ENCODE measurements around the gene ATAD5. TPM values are rescaled to one million over a fixed set of nuclear protein-coding genes. Genes with fewer than 3 reads are reported as not detected.

The ATAD5 gene
- polyA plus RNA-seq, 1 donor from 2014 or later: 6.3 TPM

GRCh38 chr17:30832438-30833124 lies 815 bp downstream of the ATAD5 start:
- H3K27ac ChIP-seq (ENCODE audit: low read length): no peak overlapping the region
- H3K4me2 ChIP-seq (ENCODE audit: low read length): peak overlapping the region; percentile 97
- no peak for TF ChIP-seq TAF1 (IDR thresholded peaks at IDR 0.05; ENCODE audit: low read depth)
- TF ChIP-seq RAD21 (conservative IDR thresholded peaks at IDR 0.05): no peak
- TF ChIP-seq SMC3 (conservative IDR thresholded peaks at IDR 0.05; ENCODE audit: poor library complexity): no peak
- no peak for TF ChIP-seq MXI1 (conservative IDR thresholded peaks at IDR 0.05; ENCODE audit: poor library complexity, severe bottlenecking)

GRCh38 chr17:30838202-30838807 lies 6.5 kb downstream of the ATAD5 start:
- no peaks in the 10 kb centered on the region for H3K36me3 ChIP-seq (ENCODE audit: insufficient read depth, low read length)
- no peak overlapping the region for H3K9ac ChIP-seq (ENCODE audit: low read length)
- no peak overlapping the region for H3K27ac ChIP-seq (ENCODE audit: low read length)
- TF ChIP-seq TAF1 (IDR thresholded peaks at IDR 0.05; ENCODE audit: low read depth): no peak
- TF ChIP-seq EZH2 (IDR thresholded peaks at IDR 0.05; ENCODE audit: borderline replicate concordance, insufficient read depth, low read length, poor library complexity, severe bottlenecking): no peak
- no peak for TF ChIP-seq SMC3 (conservative IDR thresholded peaks at IDR 0.05; ENCODE audit: poor library complexity)
- TF ChIP-seq RAD21 (conservative IDR thresholded peaks at IDR 0.05): no peak
- no peak for TF ChIP-seq EP300 (conservative IDR thresholded peaks at IDR 0.05; ENCODE audit: poor library complexity, severe bottlenecking)
- TF ChIP-seq CTCF (IDR thresholded peaks at IDR 0.05; ENCODE audit: poor library complexity, severe bottlenecking): no peak
- no peak for TF ChIP-seq POLR2AphosphoS5 (IDR thresholded peaks at IDR 0.05)
- TF ChIP-seq MXI1 (conservative IDR thresholded peaks at IDR 0.05; ENCODE audit: poor library complexity, severe bottlenecking): no peak
- no peak for TF ChIP-seq REST (IDR thresholded peaks at IDR 0.05; ENCODE audit: borderline replicate concordance)
- no peaks in the 10 kb centered on the region for H4K20me1 ChIP-seq (ENCODE audit: insufficient read depth)
- no peaks in the 10 kb centered on the region for H3K9me3 ChIP-seq (ENCODE audit: low read length)
- H3K4me3 ChIP-seq (ENCODE audit: low read length): no peak overlapping the region
- no peaks in the 10 kb centered on the region for H3F3A ChIP-seq (ENCODE audit: insufficient read depth, low read length, poor library complexity, severe bottlenecking)
- H2AFZ ChIP-seq (ENCODE audit: low read depth, low read length): no peak overlapping the region
- H3K9me2 ChIP-seq (ENCODE audit: insufficient read depth, low read length): no peaks in the 10 kb centered on the region
- no peaks in the 10 kb centered on the region for H3K27me3 ChIP-seq (ENCODE audit: insufficient read depth, low read depth, low read length)
- peaks cover under 1% of the 10 kb centered on the region for H3K79me2 ChIP-seq (replicated peaks; ENCODE audit: insufficient read depth, low read length)
- no peak overlapping the region for H3K4me2 ChIP-seq (ENCODE audit: low read length)

More at GRCh38 chr17:30832438-30833124, 815 bp downstream of the ATAD5 start:
- Histone ChIP-seq H4K20me1 (ENCODE audit: insufficient read depth) (no peaks in the 10 kb centered on the region), H3K9me2 (ENCODE audit: insufficient read depth, low read length) (no peaks in the 10 kb centered on the region), H3K27me3 (ENCODE audit: insufficient read depth, low read depth, low read length) (no peaks in the 10 kb centered on the region), H3F3A (ENCODE audit: insufficient read depth, low read length, poor library complexity, severe bottlenecking) (no peaks in the 10 kb centered on the region), H3K9ac (ENCODE audit: low read length) (peak overlapping the region; percentile 66), H3K79me2 (replicated peaks; ENCODE audit: insufficient read depth, low read length) (peaks cover 22% of the 10 kb centered on the region), H2AFZ (ENCODE audit: low read depth, low read length) (peak overlapping the region; percentile 68), H3K36me3 (ENCODE audit: insufficient read depth, low read length) (no peaks in the 10 kb centered on the region), H3K9me3 (ENCODE audit: low read length) (no peaks in the 10 kb centered on the region), H3K4me3 (ENCODE audit: low read length) (peak overlapping the region; percentile 90)

Measured in neural cell (in vitro differentiated cells).